Measurements from ENCODE around the gene ITGA1. TPM values are rescaled to one million over a fixed set of nuclear protein-coding genes. Genes with fewer than 3 reads are reported as not detected.

Gene ITGA1
- total and polyA plus RNA-seq, 2 of the 8 experiments (the other 6 are each of a cell fraction or from before 2014, with no cell fraction given): 2.3 to 9.0 TPM

GRCh38 chr5:52748590-52748989 lies 39.1 kb upstream of the ITGA1 start:
- Histone ChIP-seq H3K23ac (ENCODE audit: insufficient read length) (no peak overlapping the region), H3K36me3 (ENCODE audit: control insufficient read depth in 2 of 4, insufficient read depth in 4 of 4, low read length in 3 of 4) (no peaks in the 10 kb centered on the region), H4K20me1 (replicated peaks in 1 of 2; ENCODE audit: control insufficient read depth in 1 of 2, insufficient read depth in 2 of 2, low read length in 2 of 2) (no peaks in the 10 kb centered on the region), H3K9ac (replicated peaks in 1 of 4; ENCODE audit: extremely low read depth in 1 of 4, low read depth in 3 of 4, low read length in 3 of 4) (no peak overlapping the region), H4K5ac (ENCODE audit: insufficient read length, low read depth, low read length) (no peak overlapping the region), H3K4ac (replicated peaks; ENCODE audit: insufficient read length, low read depth, low read length) (no peak overlapping the region), H3K23me2 (ENCODE audit: low read depth, low read length) (no peaks in the 10 kb centered on the region; the same call in 1 of the 2 replicates), H3K27ac (ENCODE audit: low read depth, low read length) (no peak overlapping the region), H3K79me2 (ENCODE audit: control insufficient read depth in 1 of 2, insufficient read depth in 2 of 2, low read length in 2 of 2) (no peaks in the 10 kb centered on the region), H3K4me3 (ENCODE audit: extremely low read depth in 1 of 4, insufficient read depth in 2 of 4, low read depth in 3 of 4, low read length in 4 of 4) (no peak overlapping the region), H2AK5ac (ENCODE audit: low read depth, low read length) (no peak overlapping the region), H2BK15ac (ENCODE audit: low read length) (no peak overlapping the region), H4K8ac (ENCODE audit: extremely low read depth, insufficient read depth, low read length) (no peak overlapping the region), H2AFZ (ENCODE audit: low read length) (no peak overlapping the region), H3K4me2 (ENCODE audit: insufficient read depth in 1 of 2, low read depth in 2 of 2, low read length in 2 of 2) (no peak overlapping the region), H3K56ac (replicated peaks; ENCODE audit: insufficient read length, low read depth, low read length) (no peak overlapping the region), H3K27me3 (replicated peaks in 1 of 4; ENCODE audit: control insufficient read depth in 3 of 4, extremely low read depth in 1 of 4, insufficient read depth in 3 of 4, low read length in 3 of 4) (no peaks in the 10 kb centered on the region), H2BK5ac (ENCODE audit: low read depth, low read length) (no peak overlapping the region), H3K14ac (ENCODE audit: insufficient read length) (no peak overlapping the region), H2BK20ac (ENCODE audit: low read length) (no peak overlapping the region), H3K9me3 (ENCODE audit: insufficient read depth in 2 of 2, low read depth in 1 of 2, low read length in 1 of 2) (no peaks in the 10 kb centered on the region), H2BK120ac (replicated peaks; ENCODE audit: low read depth, low read length) (no peak overlapping the region), H3K79me1 (ENCODE audit: low read depth, low read length) (no peaks in the 10 kb centered on the region), H2BK12ac (ENCODE audit: low read depth, low read length) (no peak overlapping the region), H4K91ac (replicated peaks; ENCODE audit: insufficient read length, low read length) (no peak overlapping the region), H3K18ac (ENCODE audit: extremely low read depth, low read length) (no peak overlapping the region), H3K4me1 (replicated peaks in 1 of 4; ENCODE audit: control insufficient read depth in 3 of 4, insufficient read depth in 4 of 4, low read length in 3 of 4) (peaks cover 0 to 4% (median 0%) of the 10 kb centered on the region in 4 experiments; a peak in 2 of 7 replicates)
- no peak for FAIRE-seq
- no peak for DNase-seq (ENCODE audit: low read depth in 1 of 2, low spot score in 2 of 2)
- 41% methylated on average over 1 of the region's 1 CpG; no CpG with 5 or more reads in 1 of the 2 experiments for WGBS, 2 experiments (ENCODE audit: extremely low coverage in 1 of 2, insufficient coverage in 1 of 2, insufficient read length in 1 of 2, insufficient replicate concordance in 2 of 2, low coverage in 1 of 2, low lambda C conversion rate in 2 of 2, missing lambda C conversion rate in 1 of 2)
- CTCF ChIA-PET (ENCODE audit: partially characterized antibody): no interaction called here
- TF ChIP-seq BCL11A (IDR thresholded peaks at IDR 0.05; ENCODE audit: low read depth in 2 of 2, low read length in 2 of 2) (no peak), NRF1 (IDR thresholded peaks at IDR 0.05; ENCODE audit: low read depth, low read length) (no peak), TBP (IDR thresholded peaks at IDR 0.05; ENCODE audit: low read depth, low read length) (no peak), E2F6 (IDR thresholded peaks at IDR 0.05) (no peak), ASH2L (IDR thresholded peaks at IDR 0.05; ENCODE audit: low read length) (no peak)
- POLR2A ChIA-PET (ENCODE audit: partially characterized antibody): no interaction called here
